ENCODE results near the gene LRIT1. TPM values are rescaled to one million over a fixed set of nuclear protein-coding genes. Genes with fewer than 3 reads are reported as not detected.

LRIT1 gene
- total and polyA plus RNA-seq, 2 donors (not counting 3 experiments of a cell fraction or from before 2014, with no cell fraction given) = not detected

GRCh38 chr10:84224411-84225028 lies 16.8 kb downstream of the LRIT1 start:
- CTCF ChIA-PET = no interaction called here
- BruUV-seq (replicated peaks) = no TSS peak

GRCh38 chr10:84221916-84222315 lies 19.4 kb downstream of the LRIT1 start:
- dilution Hi-C loops (cut with MboI; ENCODE audit: extremely low pct_ligation_motif_present, low sequenced_read_pairs) = no loop called here

More at GRCh38 chr10:84224411-84225028, 16.8 kb downstream of the LRIT1 start:
- POLR2A ChIA-PET = no interaction called here
- peaks cover 0 to under 1% of the 10 kb centered on the region in 2 experiments for H3K27me3 ChIP-seq (ENCODE audit: control insufficient read depth in 2 of 2, insufficient read depth in 2 of 2, low read length in 2 of 2)
- no peak overlapping the region for H3K4me3 ChIP-seq (replicated peaks in 1 of 3; ENCODE audit: insufficient read depth in 1 of 3, low read depth in 1 of 3, low read length in 3 of 3)
- no peaks in the 10 kb centered on the region for H3K79me2 ChIP-seq (ENCODE audit: control insufficient read depth, insufficient read depth, low read length)
- no peaks in the 10 kb centered on the region for H3K9me3 ChIP-seq (replicated peaks; ENCODE audit: control insufficient read depth, insufficient read depth, low read length)
- intact Hi-C loops (cut with micrococcal nuclease) (no loop called here), dilution Hi-C loops (cut with MboI; ENCODE audit: extremely low pct_ligation_motif_present, low sequenced_read_pairs) (no loop called here)
- H3K4me1 ChIP-seq (ENCODE audit: control insufficient read depth, extremely low read depth, insufficient read depth, low read length) = no peaks in the 10 kb centered on the region
- H3K27ac ChIP-seq (ENCODE audit: insufficient read depth, low read depth, low read length) = no peak overlapping the region
- H4K20me1 ChIP-seq (replicated peaks; ENCODE audit: control insufficient read depth, extremely low read depth, insufficient read depth, low read length) = no peaks in the 10 kb centered on the region
- FAIRE-seq (no peak), DNase-seq (ENCODE audit: low read depth, low spot score) (no peak)
- H3K36me3 ChIP-seq (ENCODE audit: control insufficient read depth in 2 of 2, extremely low read depth in 1 of 2, insufficient read depth in 2 of 2, low read length in 2 of 2) = no peaks in the 10 kb centered on the region
- H3K9ac ChIP-seq (replicated peaks; ENCODE audit: extremely low read depth, insufficient read depth, low read length) = no peak overlapping the region
- H3K4me2 ChIP-seq (ENCODE audit: insufficient read depth, low read length) = no peak overlapping the region
- TF ChIP-seq FOS (IDR thresholded peaks at IDR 0.05; ENCODE audit: borderline replicate concordance, insufficient read depth, low read length) = no peak
- no peak for TF ChIP-seq POLR2AphosphoS5 (IDR thresholded peaks at IDR 0.05; ENCODE audit: insufficient read depth, low read depth, low read length)
- no peaks in the 10 kb centered on the region for H3K9me1 ChIP-seq (replicated peaks; ENCODE audit: control insufficient read depth, extremely low read depth, insufficient read depth, low read length)
- no peak overlapping the region for H2AFZ ChIP-seq (ENCODE audit: low read depth, low read length)

More at GRCh38 chr10:84221916-84222315, 19.4 kb downstream of the LRIT1 start:
- no peak overlapping the region for H3K9ac ChIP-seq (replicated peaks; ENCODE audit: extremely low read depth, insufficient read depth, low read length)
- H3K27me3 ChIP-seq (ENCODE audit: control insufficient read depth in 2 of 2, insufficient read depth in 2 of 2, low read length in 2 of 2) = peaks cover 0 to 5% of the 10 kb centered on the region in 2 experiments
- no peaks in the 10 kb centered on the region for H3K9me1 ChIP-seq (replicated peaks; ENCODE audit: control insufficient read depth, extremely low read depth, insufficient read depth, low read length)
- DNase-seq (ENCODE audit: low read depth, low spot score) = no peak
- no peak overlapping the region for H3K4me2 ChIP-seq (ENCODE audit: insufficient read depth, low read length)
- no peak overlapping the region for H3K4me3 ChIP-seq (replicated peaks in 1 of 3; ENCODE audit: insufficient read depth in 1 of 3, low read depth in 1 of 3, low read length in 3 of 3)
- H3K4me1 ChIP-seq (ENCODE audit: control insufficient read depth, extremely low read depth, insufficient read depth, low read length) = no peaks in the 10 kb centered on the region
- H3K36me3 ChIP-seq (ENCODE audit: control insufficient read depth in 2 of 2, extremely low read depth in 1 of 2, insufficient read depth in 2 of 2, low read length in 2 of 2) = no peaks in the 10 kb centered on the region
- no peak overlapping the region for H3K27ac ChIP-seq (ENCODE audit: insufficient read depth, low read depth, low read length)
- H3K9me3 ChIP-seq (replicated peaks; ENCODE audit: control insufficient read depth, insufficient read depth, low read length) = no peaks in the 10 kb centered on the region
- ChIA-PET CTCF (no interaction called here), POLR2A (no interaction called here)
- FAIRE-seq = no peak
- no peak overlapping the region for H2AFZ ChIP-seq (ENCODE audit: low read depth, low read length)
- intact Hi-C loops (cut with micrococcal nuclease) = no loop called here
- no peak for TF ChIP-seq MAX (IDR thresholded peaks at IDR 0.05; ENCODE audit: insufficient read depth, insufficient read length)
- TF ChIP-seq POLR2A (IDR thresholded peaks at IDR 0.05; ENCODE audit: low read depth, low read length) = no peak
- no peak for TF ChIP-seq POLR2AphosphoS5 (IDR thresholded peaks at IDR 0.05; ENCODE audit: insufficient read depth, low read depth, low read length)
- no peak for TF ChIP-seq MYC (IDR thresholded peaks at IDR 0.05; ENCODE audit: low read depth, low read length)
- TF ChIP-seq FOS (IDR thresholded peaks at IDR 0.05; ENCODE audit: borderline replicate concordance, insufficient read depth, low read length) = no peak
- no peak for TF ChIP-seq CTCF (IDR thresholded peaks at IDR 0.05; ENCODE audit: extremely low read depth in 1 of 2, insufficient read depth in 1 of 2, low read depth in 1 of 2, low read length in 2 of 2)
- no peak for TF ChIP-seq EZH2 (IDR thresholded peaks at IDR 0.05; ENCODE audit: borderline replicate concordance, low read depth, low read length, severe bottlenecking)
- TF ChIP-seq JUN (IDR thresholded peaks at IDR 0.05; ENCODE audit: borderline replicate concordance, insufficient read depth, insufficient read length, low read depth) = no peak
- no peak for TF ChIP-seq GATA2 (IDR thresholded peaks at IDR 0.05; ENCODE audit: insufficient read depth, insufficient read length, low read depth, low read length)
- H3K79me2 ChIP-seq (ENCODE audit: control insufficient read depth, insufficient read depth, low read length) = no peaks in the 10 kb centered on the region
- no TSS peak for BruUV-seq (replicated peaks)
- no peaks in the 10 kb centered on the region for H4K20me1 ChIP-seq (replicated peaks; ENCODE audit: control insufficient read depth, extremely low read depth, insufficient read depth, low read length)
